GM18873 (cell line): ENCODE data around the gene TCF4.

Experiments used
- ATAC-seq: cut with Tn5 transposase; IDR thresholded peaks from one replicate; pipeline ENCODE4 v1.9.1; 2021; ENCODE audit warnings: mild to moderate bottlenecking, moderate library complexity, moderate number of reproducible peaks; ENCODE audit not compliant: unreplicated experiment, low FRiP score

Gene TCF4

DNA sequence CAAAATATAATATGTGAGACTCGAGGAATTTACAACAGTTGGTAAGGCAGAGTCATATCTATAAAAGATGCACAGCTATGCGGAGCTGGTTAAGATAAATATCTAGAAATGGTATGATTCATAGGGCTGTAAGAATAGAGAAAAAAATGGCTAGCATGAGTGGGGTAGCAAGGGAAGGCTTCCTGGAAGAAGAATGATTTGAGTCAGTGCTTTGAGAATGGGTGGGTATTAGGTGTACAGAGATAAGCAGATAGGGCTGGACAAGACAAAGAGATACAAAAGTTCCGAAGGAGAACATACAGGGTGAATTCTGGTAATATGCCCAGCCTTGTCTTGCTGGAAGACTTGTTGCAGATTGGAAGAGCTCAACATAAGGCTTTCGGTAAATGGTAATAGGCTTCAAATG lies 337.2 kb downstream of the TCF4 start:
- peak; percentile 42 for ATAC-seq

DNA sequence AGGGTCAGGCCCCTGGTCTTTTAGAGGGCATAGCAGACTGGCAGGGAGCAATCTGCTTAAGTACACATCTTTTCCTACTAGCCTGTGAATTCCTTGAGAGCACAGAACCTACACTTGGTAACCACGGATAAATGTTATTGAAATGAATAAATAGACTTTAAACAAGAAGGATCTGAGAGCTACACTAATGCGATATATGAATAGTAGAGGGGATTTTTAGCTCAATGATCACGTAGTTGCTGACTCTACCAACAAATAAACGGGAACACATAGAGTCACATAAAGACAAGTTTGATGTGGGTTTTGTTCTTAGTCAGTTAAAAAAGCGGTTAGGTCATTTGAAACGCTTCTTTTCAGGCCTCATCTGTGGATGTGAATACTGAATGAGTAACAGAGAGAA lies 338.4 kb downstream of the TCF4 start:
- peak; percentile 35 for ATAC-seq

DNA sequence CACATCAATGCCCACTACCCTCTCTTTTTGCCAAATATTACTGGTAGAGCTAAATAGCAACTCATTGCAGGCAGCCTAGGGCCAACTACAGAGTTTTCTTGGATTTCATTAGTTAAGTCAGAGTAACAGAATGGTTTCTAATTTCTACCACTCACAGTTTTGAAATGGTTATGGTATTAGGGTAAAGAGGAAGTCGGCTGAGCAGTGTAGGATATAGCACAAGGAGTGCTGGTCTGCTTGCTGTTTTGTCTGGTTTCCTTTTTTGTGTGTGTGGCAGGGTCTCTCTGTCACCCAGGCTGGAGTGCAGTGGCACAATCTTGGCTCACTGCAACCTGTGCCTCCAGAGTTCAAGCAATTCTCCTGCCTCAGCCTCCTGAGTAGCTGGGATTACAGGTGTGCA lies 339.5 kb downstream of the TCF4 start:
- ATAC-seq = peak; percentile 29

DNA sequence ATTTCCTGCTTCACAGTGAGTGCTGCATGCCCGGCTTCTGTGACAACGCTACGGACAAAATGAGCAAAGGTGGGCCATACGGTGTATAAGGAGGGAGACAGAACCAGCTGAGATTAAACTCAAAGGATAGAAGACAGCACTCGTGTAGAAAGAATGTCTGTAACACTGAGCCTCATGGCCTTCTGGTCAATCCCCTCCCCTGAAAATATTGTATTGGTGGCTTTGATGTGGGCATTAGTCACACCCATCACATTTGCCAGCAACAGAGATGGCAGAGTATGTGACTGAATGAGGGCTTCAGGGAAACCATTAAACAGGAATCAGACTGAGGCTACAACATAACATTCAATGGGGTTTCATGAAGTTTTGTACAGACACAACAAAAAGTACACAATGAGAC lies 341.0 kb downstream of the TCF4 start:
- ATAC-seq = no peak

DNA sequence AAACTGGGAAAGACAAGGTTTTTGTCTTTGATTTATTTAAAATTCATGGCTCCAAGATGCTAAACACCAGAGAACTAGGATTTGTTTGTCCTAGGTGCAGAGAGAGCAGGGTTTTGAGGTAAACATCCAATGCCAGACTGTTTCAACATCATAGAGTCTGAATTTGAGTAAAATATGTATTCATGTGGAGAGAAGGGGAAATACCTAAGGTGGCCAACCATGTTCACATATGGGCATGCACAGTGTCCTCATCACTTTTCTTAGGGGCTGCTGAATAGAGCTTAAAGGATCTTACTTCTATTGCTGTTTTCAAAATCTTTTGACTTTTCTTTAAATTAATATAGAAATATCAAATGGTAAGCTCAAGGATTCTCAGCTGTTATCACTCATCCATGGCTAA lies 341.7 kb downstream of the TCF4 start:
- peak; percentile 37 for ATAC-seq

DNA sequence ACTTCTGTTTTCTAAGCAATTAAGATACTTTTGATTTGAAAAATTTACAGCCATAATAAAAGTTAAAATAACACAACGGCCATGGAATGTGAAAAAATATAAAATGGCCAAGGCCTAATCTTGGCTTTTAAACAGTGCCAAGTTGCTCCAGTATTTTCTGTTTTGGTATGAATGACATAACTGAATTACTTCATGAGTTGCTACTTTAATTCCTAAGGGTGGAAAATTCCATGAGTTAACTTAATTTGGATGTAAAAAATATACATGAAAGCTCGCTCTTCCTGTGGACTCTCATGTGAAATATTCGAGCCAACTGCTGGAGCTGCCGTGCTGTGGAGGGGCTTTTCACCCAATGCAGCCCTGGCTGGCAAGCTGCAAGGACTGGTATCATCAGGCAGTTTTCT lies 342.8 kb downstream of the TCF4 start:
- ATAC-seq = no peak

DNA sequence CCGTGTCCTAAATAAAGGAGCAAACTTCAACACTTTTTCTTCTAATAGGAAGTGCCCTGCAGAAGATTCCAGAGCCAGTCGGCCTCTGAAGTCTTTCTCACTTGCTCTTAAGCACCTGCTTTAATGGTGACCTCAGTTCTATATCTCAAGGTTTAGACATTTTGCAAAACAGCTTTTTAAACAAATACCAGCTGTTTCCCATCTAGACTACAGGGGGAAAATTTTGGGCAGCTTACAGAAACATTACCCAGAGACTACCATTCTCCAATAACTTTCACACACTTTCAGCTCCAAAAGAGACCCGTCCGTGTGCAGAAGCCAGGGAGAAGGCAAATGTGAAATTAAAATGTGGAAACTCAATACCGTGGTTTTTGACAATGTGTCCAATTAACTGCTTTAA lies 343.4 kb downstream of the TCF4 start:
- ATAC-seq = no peak

DNA sequence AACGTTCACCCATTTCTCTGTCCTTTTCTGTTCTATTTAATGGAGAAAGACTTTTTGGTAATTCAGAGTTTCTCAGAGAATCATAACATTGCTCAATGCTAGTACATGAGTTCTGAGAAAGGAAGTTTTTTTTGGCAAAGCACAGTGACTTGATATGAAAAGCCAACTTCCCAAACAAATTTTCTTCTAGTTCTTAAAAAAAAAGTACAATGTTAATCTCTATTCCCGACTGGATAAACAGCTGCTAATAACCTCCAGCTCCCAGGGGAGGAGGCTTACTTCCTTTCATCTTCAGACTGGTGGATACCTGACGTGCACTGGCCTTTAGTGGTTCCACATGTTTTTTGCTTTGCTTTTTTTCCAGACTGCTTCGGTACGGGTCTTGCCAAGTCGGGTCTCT lies 344.1 kb downstream of the TCF4 start:
- no peak for ATAC-seq

DNA sequence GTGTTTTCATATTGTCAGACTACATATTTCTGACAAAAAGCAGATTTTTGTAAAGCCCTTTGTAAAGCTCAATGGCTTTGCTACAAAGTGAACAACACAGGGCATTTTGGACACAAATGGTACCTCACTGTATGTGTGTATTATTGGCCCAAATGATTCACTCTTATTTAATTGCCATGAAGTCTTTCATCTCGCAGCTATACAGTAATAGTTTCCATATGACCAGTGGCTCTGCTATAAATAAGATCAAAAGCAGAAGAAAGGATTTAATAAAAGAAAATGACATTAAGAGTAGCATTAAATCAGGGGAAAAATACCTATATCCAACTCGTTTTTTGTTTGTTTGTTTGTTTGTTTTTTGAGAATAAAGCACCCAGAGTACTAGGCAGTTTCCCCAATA lies 344.7 kb downstream of the TCF4 start:
- no peak for ATAC-seq

DNA sequence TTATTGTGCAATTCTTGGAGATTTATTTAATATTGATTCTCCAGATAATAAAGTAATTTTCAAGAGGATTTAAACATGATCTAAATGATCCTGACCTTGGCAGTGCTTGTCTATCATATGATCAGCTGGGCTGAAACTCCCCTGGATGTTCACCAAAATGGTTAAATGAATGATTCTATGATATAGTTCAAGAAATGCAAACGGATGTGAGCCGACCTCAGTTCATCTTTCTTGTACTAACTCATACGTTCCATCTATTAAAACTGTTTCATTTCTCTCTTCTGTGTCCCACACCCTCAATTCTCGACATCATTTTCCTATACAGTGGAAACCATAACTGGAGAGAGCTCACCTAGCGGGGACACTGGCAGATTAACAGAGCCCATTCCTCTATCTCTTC lies 347.0 kb downstream of the TCF4 start:
- peak; percentile 49 for ATAC-seq

DNA sequence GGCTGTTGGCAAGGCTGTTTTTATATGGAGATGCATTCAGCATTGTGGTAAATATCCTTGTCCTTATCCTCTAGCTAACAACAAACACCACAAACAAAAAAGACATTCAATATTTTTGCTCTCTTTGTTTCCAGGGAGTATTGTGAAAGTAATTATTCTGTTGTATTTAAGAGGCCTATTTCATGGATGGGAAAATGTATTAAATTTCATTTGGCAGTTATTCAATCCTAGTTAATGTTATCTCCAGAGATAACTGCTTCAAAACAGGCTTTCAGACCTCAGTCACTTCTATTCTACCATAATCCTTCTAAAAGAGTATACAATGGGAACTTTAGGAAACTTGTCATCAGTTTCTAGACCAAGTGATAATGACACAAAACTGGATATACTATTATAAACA lies 348.3 kb downstream of the TCF4 start:
- ATAC-seq = no peak

DNA sequence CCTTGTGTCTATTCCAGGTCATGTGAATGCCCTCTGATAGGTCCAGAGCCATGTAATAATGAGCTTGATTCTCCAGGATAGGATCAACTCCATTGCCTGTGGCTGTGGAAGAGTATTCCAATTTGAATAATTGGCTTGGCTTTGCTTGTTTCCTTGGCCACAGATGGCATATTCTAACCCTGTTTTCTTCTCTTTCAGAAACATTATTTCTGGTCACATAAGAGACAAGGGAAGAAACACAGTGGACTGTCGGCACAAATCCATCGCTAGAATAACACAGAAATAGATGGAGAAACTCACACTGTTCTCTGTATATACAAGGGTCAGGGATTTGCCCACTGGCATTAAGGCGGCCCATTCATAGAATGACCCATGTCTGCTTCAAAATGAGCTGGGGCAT lies 350.3 kb downstream of the TCF4 start:
- no peak for ATAC-seq

DNA sequence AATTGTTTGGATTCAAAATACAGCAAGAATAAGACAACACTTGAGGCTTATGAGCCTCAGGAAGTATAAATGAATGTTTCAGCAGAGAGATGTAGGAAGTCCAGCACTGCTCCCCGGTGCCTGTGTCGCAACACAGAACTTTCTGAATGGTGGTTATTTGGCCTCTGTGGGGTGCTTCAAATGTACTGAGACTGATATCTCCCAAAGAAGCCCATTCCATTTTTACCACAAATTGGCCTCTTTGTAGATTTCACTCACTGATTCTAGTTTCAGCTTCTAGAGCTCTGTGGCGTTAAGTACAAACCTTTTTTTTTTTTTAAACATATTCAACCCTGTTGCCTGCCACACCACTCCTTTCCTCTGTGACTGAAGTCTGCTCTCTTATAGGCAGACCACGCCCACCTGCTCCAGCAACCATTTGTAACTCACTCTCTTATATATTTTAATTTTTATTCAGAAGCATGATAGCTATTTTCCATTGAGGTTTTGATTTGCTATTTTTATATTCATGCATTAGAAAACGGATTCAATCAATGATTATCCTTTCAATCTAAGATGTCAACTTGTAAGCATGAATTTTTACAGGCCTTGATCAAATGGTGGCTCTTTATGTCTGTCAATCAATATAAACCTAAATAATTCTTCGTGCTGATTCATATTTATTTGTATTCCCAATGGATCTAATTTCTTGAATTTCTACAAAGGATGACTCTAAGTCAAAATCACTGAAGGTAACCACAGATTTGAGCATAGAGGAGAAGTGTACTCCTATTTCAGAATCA lies 351.7 kb downstream of the TCF4 start:
- peak; percentile 54 for ATAC-seq

DNA sequence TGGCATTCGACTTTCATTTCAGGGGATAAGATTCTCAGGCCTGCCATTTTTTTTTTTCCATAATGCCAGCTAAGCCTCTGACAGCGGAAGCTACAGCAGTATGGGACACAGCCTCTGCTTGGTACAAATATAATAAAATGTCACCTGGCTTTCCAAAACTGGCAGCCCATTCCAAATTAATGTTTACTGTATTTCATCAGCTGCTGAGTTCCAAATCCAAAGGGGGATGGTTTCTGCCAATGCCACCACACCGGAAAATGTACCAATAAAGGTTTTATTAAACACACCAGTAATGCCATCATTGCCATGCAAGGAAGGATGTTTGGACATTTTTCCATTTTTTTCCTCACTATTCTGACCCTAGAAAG lies 352.9 kb downstream of the TCF4 start:
- ATAC-seq = no peak

DNA sequence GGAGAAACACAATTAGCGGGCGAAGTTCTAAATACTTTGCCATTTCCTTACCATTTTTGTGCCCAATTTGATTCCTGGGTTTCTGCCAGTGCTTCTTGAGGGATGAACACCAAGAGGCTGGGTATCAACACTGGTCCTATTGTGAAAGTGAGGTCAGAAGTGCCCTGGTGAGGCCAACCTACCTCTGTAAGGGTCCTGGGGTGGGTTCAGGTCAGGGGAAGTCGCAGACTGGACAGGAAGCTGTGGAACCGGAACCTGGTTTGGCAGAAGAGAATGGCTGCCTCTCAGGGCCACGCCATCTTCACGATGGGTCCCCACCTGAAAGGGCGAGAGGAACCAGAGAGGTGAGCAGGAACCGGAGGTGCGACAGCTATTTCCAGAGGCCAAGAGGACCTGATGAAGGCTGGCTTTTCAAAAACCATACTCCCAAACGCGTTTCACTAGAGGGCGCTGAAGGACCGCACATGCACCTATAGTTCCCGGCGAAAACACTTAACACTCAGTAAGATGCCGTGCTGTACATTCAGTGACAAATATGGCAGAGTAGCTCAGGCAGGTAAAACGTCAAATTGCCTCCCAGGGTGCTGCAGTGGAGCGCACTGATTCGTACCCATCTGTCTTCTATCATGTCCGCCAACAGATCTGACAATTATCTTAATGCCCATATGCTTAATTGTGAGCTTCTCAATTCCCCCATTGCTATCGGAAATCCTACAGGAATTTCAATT lies 353.5 kb downstream of the TCF4 start:
- ATAC-seq = peak; percentile 59

DNA sequence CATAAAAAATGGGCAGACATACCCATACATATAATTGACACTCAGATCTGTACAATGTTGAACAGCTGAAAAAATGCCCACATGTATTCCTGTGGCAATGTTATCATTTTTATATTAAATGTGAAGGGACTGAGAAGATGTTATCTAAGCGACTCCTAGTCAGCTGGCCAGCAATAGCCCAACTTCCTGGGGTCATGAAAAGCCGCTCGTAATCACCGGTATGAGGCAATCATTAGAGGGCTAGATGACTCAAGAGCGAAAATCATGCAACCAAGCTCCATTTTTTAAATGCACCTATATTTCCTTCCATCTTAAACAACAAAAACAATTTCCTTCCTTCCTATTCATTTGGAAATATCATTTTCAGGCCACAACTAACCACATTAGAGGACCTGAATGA lies 354.1 kb downstream of the TCF4 start:
- no peak for ATAC-seq

DNA sequence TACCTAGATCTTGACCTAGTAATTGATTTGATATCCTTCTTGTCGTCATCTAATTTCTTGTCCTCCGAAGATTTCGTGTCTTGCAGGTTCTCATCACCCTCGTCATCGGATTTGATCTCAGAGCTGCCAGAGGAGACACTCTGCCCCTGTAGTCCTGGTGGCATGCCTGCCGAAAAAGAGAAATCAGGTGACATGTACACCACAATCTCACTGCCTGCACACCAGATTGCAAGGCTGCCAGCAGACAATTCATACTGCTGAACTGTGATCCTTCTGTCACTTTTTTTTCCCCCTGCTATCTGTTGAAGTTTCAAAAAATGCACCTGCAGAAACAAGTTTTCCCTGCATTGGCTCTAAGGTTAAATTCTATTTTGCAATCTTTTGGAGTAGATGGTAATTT lies 355.5 kb downstream of the TCF4 start:
- ATAC-seq = no peak

DNA sequence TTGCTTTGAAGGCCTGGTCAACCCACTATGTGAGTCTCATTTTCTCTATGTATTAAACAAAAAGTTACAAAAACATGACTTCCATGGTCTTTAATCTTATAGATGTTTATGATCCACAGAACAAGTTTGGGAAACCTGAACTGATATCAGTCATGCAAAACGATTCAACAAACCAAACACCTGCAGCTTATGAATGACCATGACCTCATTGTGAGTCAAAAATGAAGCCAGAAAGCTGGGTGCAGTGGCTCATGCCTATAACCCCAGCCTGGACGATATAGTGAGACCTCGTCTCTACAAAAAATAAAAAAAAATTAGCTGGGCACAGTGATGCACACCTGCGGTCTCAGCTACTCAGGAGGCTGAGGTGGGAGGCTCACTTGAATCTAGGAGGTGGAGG lies 358.3 kb downstream of the TCF4 start:
- no peak for ATAC-seq

DNA sequence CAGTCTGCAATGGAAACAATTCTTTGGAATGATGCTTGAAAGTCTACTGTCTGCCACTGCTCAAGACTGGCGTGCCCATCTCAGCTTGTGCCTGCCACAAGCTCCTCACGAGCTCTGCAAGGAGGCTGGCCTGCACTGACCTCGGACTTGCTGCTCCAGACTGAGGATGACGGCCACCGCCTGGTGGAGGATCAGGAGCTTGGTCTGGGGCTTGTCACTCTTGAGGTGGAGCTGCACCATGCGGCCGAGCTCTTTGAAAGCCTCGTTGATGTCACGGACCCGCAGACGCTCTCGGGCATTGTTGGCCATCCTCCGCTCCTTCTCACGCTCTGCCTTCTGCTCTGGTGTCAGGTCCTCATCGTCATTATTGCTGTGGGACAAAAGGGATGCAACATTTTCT lies 359.3 kb downstream of the TCF4 start:
- no peak for ATAC-seq

DNA sequence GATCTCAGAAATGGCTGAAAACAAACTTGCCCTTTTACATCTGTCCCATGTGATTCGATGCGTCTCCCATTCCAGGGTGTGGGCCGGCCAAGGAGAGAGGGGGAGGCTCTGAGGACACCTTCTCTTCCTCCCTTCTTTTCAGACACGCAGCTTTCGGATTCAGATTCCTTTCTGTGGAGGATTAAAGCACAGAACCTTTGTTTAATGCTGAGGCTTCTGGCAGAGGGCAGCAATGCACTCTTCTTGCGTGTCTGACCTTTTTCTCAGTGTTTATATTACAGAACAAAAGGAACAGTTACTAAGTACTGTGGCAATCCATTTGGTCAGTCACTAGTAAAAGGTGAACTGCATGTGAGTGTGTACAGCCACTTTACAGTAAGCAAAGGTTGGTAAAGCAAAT lies 359.8 kb downstream of the TCF4 start:
- ATAC-seq = no peak

DNA sequence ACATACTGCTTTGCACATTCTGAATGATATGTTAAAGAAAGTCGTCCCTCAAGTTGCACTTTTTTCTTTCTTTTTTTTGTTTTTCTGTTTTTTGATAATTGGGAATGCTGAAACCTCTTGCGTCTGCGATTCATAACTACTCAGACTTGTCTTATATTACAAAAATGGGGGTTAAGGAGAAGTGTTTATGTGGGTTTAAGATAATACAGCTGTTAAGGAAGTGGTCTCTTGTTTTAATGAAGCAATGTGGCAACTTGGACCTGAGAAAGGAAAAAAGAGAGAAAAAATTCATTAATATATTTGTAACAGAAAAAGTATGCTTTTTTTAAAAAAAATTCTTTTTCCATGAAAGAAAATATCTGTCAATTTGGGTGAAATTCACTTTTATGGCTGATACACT lies 360.2 kb downstream of the TCF4 start:
- no peak for ATAC-seq

DNA sequence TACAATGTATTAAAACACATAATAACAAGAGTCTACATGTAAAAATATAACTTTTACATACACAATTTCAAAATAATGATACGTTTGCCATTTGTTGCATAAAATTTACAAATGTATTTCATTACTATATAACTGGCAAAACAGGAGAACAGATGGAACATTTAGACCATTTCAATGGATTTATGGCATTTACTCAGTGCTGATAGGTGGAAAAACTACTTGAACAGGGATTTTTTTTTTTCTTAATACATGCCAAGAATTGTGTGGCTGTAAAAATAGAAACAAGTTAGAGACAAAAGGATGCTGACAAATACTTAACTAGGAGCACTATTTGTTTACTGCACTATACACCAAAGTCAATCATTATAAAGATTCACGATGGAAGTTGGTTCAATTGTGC lies 361.9 kb downstream of the TCF4 start:
- no peak for ATAC-seq
